ENCODE data around the gene DENND1C. TPM values are rescaled to one million over a fixed set of nuclear protein-coding genes. Genes with fewer than 3 reads are reported as not detected.

Gene DENND1C
- polyA plus RNA-seq, 3 donors, result 11.2 to 60.2 (median 20.5) TPM

DNA sequence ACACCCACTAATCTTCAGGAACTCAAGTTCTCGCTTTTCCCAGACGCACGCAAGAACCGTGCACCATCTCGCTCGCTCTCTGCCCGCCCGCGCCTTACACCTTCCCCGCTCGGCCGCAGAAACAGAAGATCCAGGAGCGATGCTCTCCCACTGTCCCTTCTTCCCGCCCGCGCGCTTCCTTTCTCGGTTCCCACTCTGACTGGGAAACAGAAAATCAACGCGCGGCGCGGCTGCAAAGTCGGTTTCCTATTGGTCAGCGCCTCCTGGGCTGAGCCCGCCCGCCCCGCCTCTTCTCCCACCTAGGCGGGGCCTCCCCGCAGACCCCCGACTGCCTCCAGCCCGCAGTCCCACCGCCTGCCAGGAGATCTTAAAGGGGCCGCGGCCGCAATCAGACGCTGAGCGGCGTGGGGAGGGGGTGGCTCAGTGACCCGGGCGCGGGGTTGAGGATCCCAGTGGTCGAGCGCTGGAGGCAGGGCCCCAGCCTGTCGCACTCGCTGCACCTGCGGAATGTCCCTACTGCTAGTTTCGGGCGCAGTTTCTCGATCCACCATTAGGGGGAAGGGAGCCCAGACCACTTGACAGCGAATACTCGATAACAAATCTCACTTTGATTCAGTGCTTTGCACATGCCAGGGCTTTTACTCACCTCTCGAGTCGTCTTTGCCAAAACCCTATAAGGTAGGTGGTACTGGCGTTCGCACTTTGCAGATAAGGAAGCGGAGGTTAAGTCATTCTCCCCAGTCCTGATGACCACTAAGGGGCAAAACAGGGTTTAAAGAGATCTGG, 21.3 kb downstream of the DENND1C start:
- under 1% methylated on average over 49 of the region's 57 CpGs for WGBS (ENCODE audit: insufficient coverage)
- Mint-ChIP-seq H3K27me3 (ENCODE audit: low read depth in 3 of 3) (peaks cover 33 to 52% (median 43%) of the 10 kb centered on the region in 3 donors), H3K4me3 (peak overlapping the region; percentile 92 to 98), H3K36me3 (peaks cover 0 to 6% of the 10 kb centered on the region in 2 donors), H3K9me3 (peaks cover 2 to 21% (median 8%) of the 10 kb centered on the region in 7 donors), H3K4me1 (peaks cover 14% of the 10 kb centered on the region), H3K27ac (peak overlapping the region in 4 of 7 donors; percentile 24 to 79 (median 62))
- Histone ChIP-seq H3K27ac (ENCODE audit: low read depth in 1 of 2, low read length in 2 of 2) (peak overlapping the region in 1 of 2 donors; percentile 43), H3K4me1 (ENCODE audit: control insufficient read depth in 1 of 2, insufficient read depth in 2 of 2, low read length in 2 of 2) (peaks cover 15 to 28% of the 10 kb centered on the region in 2 donors), H3K4me3 (replicated peaks in 1 of 3; ENCODE audit: low read depth in 2 of 3, low read length in 3 of 3) (peak overlapping the region; percentile 39 to 87 (median 79)), H4K20me1 (ENCODE audit: insufficient read depth, low read length) (no peaks in the 10 kb centered on the region), H3K79me2 (ENCODE audit: insufficient read depth, low read length) (no peaks in the 10 kb centered on the region), H3K9me3 (replicated peaks in 1 of 2; ENCODE audit: control insufficient read depth in 1 of 2, insufficient read depth in 1 of 2, low read length in 2 of 2) (peaks cover 3 to 11% of the 10 kb centered on the region in 2 donors), H3K27me3 (ENCODE audit: control insufficient read depth in 2 of 2, insufficient read depth in 2 of 2, low read length in 2 of 2) (peaks cover 0 to 34% of the 10 kb centered on the region in 2 donors), H3K4me2 (replicated peaks; ENCODE audit: extremely low read depth, low read length, poor library complexity, severe bottlenecking) (peak overlapping the region; percentile 94), H3K9ac (ENCODE audit: insufficient read depth, low read length, poor library complexity, severe bottlenecking) (peak overlapping the region; percentile 61), H2AFZ (ENCODE audit: insufficient read depth, low read depth, low read length, poor library complexity, severe bottlenecking) (peak overlapping the region; percentile 88), H3K36me3 (replicated peaks in 1 of 2; ENCODE audit: control insufficient read depth in 1 of 2, insufficient read depth in 2 of 2, low read length in 2 of 2) (no peaks in the 10 kb centered on the region)
- peak; percentile 79 to 88 (median 83) for DNase-seq
- TF ChIP-seq, protein P1, sequence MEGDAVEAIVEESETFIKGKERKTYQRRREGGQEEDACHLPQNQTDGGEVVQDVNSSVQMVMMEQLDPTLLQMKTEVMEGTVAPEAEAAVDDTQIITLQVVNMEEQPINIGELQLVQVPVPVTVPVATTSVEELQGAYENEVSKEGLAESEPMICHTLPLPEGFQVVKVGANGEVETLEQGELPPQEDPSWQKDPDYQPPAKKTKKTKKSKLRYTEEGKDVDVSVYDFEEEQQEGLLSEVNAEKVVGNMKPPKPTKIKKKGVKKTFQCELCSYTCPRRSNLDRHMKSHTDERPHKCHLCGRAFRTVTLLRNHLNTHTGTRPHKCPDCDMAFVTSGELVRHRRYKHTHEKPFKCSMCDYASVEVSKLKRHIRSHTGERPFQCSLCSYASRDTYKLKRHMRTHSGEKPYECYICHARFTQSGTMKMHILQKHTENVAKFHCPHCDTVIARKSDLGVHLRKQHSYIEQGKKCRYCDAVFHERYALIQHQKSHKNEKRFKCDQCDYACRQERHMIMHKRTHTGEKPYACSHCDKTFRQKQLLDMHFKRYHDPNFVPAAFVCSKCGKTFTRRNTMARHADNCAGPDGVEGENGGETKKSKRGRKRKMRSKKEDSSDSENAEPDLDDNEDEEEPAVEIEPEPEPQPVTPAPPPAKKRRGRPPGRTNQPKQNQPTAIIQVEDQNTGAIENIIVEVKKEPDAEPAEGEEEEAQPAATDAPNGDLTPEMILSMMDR (IDR thresholded peaks at IDR 0.05), result no peak
- intact Hi-C loops (cut with micrococcal nuclease), result no loop called here

DNA sequence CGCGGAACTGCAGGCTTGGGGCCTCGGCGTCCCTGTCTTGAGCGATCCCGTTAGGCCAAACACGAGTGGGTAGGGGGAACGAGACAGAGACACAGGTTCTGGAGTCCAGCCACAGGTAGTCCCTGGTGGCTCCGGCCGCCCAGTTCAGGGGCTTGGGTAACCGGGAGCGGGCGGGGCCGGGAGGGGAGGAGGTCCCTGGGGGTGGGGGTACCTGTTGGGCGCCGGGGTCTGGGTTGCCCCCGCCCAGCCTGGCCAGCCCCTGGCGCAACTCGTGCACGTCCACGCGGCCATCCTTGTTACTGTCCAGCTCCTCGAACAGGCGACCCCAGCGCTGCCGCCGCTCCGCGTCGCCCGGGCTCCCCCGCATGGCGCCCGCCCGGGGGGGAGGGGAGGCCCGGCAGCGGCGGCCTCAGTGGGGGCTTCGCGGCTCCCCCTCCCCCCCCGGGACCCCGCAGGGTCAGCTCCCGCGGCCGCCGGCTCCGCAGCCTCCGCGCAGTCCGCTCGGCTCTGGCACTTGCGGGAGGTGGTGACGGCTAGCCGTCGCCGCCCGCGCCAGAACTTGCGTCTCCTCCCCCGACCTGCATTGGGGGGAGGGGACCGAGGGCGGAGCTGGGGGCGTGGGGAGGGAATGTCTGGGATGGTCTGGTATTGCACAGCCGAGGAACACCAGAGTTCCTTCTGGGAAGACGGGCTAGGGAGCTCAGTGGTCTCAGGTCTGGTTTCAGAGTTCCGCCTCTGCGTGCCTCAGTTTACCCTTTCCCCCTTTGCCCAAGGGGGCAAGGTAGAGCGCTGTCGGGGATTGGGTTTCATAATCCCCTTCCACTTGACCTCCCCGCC, 22.1 kb downstream of the DENND1C start, which contains the start of gene SLC25A23:
Gene SLC25A23, minus strand, starts transcription at position 531 of the 837 bp plus-strand sequence. Its CDS starts 164 bp downstream, at position 367.
- Histone ChIP-seq H3K9me3 (replicated peaks in 1 of 2; ENCODE audit: control insufficient read depth in 1 of 2, insufficient read depth in 1 of 2, low read length in 2 of 2) (peaks cover 6 to 15% of the 10 kb centered on the region in 2 donors), H3K36me3 (replicated peaks in 1 of 2; ENCODE audit: control insufficient read depth in 1 of 2, insufficient read depth in 2 of 2, low read length in 2 of 2) (no peaks in the 10 kb centered on the region), H3K27ac (ENCODE audit: low read depth in 1 of 2, low read length in 2 of 2) (peak within 1 kb of the TSS in 1 of 2 donors; percentile 43), H3K4me2 (replicated peaks; ENCODE audit: extremely low read depth, low read length, poor library complexity, severe bottlenecking) (peak within 1 kb of the TSS; percentile 94), H4K20me1 (ENCODE audit: insufficient read depth, low read length) (no peaks in the 10 kb centered on the region), H3K79me2 (ENCODE audit: insufficient read depth, low read length) (no peaks in the 10 kb centered on the region), H3K4me3 (replicated peaks in 1 of 3; ENCODE audit: low read depth in 2 of 3, low read length in 3 of 3) (peak within 1 kb of the TSS; percentile 39 to 87 (median 79)), H3K27me3 (ENCODE audit: control insufficient read depth in 2 of 2, insufficient read depth in 2 of 2, low read length in 2 of 2) (peaks cover 0 to 26% of the 10 kb centered on the region in 2 donors), H3K4me1 (ENCODE audit: control insufficient read depth in 1 of 2, insufficient read depth in 2 of 2, low read length in 2 of 2) (peaks cover 15 to 28% of the 10 kb centered on the region in 2 donors), H3K9ac (ENCODE audit: insufficient read depth, low read length, poor library complexity, severe bottlenecking) (peak within 1 kb of the TSS; percentile 61), H2AFZ (ENCODE audit: insufficient read depth, low read depth, low read length, poor library complexity, severe bottlenecking) (peak within 1 kb of the TSS; percentile 88)
- H3K27me3 Mint-ChIP-seq (ENCODE audit: low read depth in 3 of 3), result peaks cover 26 to 44% (median 38%) of the 10 kb centered on the region in 3 donors
- H3K27ac Mint-ChIP-seq, result peak within 1 kb of the TSS in 5 of 7 donors; percentile 24 to 79 (median 59)
- peaks cover 3 to 27% (median 16%) of the 10 kb centered on the region in 7 donors for H3K9me3 Mint-ChIP-seq
- TF ChIP-seq, protein P1 (IDR thresholded peaks at IDR 0.05), result no peak
- peak within 1 kb of the TSS; percentile 92 to 98 for H3K4me3 Mint-ChIP-seq
- WGBS (ENCODE audit: insufficient coverage), result 5% methylated on average over 61 of the region's 70 CpGs
- intact Hi-C loops (cut with micrococcal nuclease), result no loop called here
- H3K4me1 Mint-ChIP-seq, result peaks cover 14% of the 10 kb centered on the region
- peaks cover 0 to 6% of the 10 kb centered on the region in 2 donors for H3K36me3 Mint-ChIP-seq
- no peak for DNase-seq

Data from CD14-positive monocyte (primary cell).